Neural cell (in vitro differentiated cells): Measurements from ENCODE around the gene EEF1AKMT4.

Source experiments
- EZH2 ChIP-seq: fragments of 200-600, 300-800 bp; shearing (Covaris generic), sonication (generic); IDR thresholded peaks from 2 replicates; pipeline ENCODE4 v1.6.1; 2014; ENCODE audit warnings: antibody characterized with exemption, low read length, borderline replicate concordance, mild to moderate bottlenecking; ENCODE audit not compliant: insufficient read depth, poor library complexity, severe bottlenecking
- TAF1 ChIP-seq: IDR thresholded peaks from 2 replicates; pipeline ENCODE4 v1.6.1; 2012; ENCODE audit warnings: low read depth
- TF ChIP-seq, protein P1 (sequence below): fragments of 450-650 bp; IDR thresholded peaks from 2 replicates; pipeline ENCODE4 v1.5.1; 2014; ENCODE audit warnings: antibody characterized with exemption, mild to moderate bottlenecking, moderate library complexity; ENCODE audit not compliant: poor library complexity, severe bottlenecking

DNA sequence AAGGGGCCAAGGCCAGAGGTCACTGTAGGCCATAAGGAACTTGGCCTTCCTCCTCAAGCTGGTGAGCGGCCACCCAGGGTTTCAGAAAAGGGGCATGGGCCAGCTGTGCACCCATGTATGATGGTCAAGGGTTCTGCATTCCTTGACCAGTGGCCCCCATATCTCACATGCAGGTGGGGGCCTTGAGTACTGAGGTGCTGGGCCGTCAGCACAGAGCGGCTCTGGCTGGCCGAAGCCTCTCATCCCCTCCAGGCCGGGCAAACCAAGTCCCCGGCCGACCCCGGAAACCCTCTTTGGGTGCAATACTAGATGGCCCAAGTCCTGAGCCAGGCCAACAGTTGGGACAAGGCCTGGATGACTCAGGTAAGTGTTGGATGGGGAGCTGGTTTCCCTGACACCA lies 10.3 kb upstream of the EEF1AKMT4 start:
- no peak for TF ChIP-seq TAF1
- TF ChIP-seq, protein P1, sequence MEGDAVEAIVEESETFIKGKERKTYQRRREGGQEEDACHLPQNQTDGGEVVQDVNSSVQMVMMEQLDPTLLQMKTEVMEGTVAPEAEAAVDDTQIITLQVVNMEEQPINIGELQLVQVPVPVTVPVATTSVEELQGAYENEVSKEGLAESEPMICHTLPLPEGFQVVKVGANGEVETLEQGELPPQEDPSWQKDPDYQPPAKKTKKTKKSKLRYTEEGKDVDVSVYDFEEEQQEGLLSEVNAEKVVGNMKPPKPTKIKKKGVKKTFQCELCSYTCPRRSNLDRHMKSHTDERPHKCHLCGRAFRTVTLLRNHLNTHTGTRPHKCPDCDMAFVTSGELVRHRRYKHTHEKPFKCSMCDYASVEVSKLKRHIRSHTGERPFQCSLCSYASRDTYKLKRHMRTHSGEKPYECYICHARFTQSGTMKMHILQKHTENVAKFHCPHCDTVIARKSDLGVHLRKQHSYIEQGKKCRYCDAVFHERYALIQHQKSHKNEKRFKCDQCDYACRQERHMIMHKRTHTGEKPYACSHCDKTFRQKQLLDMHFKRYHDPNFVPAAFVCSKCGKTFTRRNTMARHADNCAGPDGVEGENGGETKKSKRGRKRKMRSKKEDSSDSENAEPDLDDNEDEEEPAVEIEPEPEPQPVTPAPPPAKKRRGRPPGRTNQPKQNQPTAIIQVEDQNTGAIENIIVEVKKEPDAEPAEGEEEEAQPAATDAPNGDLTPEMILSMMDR: no peak
- no peak for TF ChIP-seq EZH2
